NCI-H2107 treated with DMSO at 0.1 percent for 48 hours (cell line): ENCODE data around the gene ERCC6L.

Experiments used
- DNase-seq: peaks from one replicate; lab custom pipeline; 2025; ENCODE audit not compliant: unreplicated experiment; lab: John Stamatoyannopoulos, UW

The ERCC6L gene

GRCh38 chrX:72169008-72169728 lies 69.7 kb downstream of the ERCC6L start:
- no peak for DNase-seq

- DNase-seq, result no peak
These were observed 73.3 kb downstream of the ERCC6L start for GRCh38 chrX:72165551-72165950.

- no peak for DNase-seq
These were observed 79.1 kb downstream of the ERCC6L start for GRCh38 chrX:72159769-72160168.

GRCh38 chrX:72158773-72159172 lies 80.1 kb downstream of the ERCC6L start:
- no peak for DNase-seq
